Nephron progenitor cell (in vitro differentiated cells): ENCODE data around the gene NOS1.

Experiments used
- DNase-seq: peaks from one replicate; pipeline ENCODE4 v3.0.0; 2021
- H3K27ac Mint-ChIP-seq: 2 replicates; pipeline ENCODE4 v1.8.0; 2021; ENCODE audit warnings: mild to moderate bottlenecking, moderate library complexity, mixed read lengths
- H3K27me3 Mint-ChIP-seq: 2 replicates; pipeline ENCODE4 v1.8.0; 2021; ENCODE audit warnings: mild to moderate bottlenecking, low read depth, mixed read lengths; ENCODE audit not compliant: poor library complexity
- H3K36me3 Mint-ChIP-seq: 2 replicates; pipeline ENCODE4 v1.8.0; 2021; ENCODE audit warnings: low read depth, mixed read lengths
- H3K4me1 Mint-ChIP-seq: 2 replicates; pipeline ENCODE4 v1.8.0; 2021; ENCODE audit warnings: mixed read lengths
- H3K4me3 Mint-ChIP-seq: 2 replicates; pipeline ENCODE4 v1.8.0; 2021; ENCODE audit warnings: mild to moderate bottlenecking, moderate library complexity, mixed read lengths
- H3K9me3 Mint-ChIP-seq: 2 replicates; pipeline ENCODE4 v1.8.0; 2021; ENCODE audit warnings: mild to moderate bottlenecking, moderate library complexity, mixed read lengths
- CTCF ChIP-seq: fragments of 200-600 bp; sonication (generic); IDR thresholded peaks from 2 replicates; pipeline ENCODE4 v1.5.0; 2021; ENCODE audit warnings: antibody characterized with exemption

NOS1 gene

DNA sequence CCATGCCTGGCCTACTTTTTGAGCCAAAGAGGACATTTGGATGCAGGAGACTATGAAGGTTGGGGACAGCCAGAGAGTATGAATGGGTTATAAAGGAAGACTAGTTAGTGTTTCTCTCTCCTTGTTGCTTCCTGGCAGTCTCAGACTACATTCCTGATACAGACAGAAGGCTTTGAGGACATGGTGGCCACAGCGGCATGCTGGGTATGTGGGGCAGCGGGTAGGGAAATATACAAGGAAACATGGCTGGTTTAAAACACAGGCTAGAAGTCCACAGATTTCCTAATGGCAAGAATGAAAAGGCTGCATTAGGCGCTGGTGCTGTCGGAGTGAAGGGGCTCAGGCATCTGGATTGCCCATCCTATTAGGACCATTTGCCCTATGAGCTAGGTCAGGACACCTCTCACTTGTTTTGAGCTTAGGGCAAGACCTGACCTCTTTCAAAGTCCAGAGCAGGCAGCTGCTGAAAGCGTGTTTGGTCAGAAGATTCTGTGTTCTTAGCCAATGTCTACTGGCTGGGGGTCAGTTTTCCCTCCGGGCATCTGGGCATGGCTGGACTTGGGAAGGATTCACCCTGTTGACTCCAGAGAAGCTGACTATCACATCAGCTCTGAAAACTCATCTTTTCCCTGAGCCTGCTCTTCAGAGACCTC, 151.0 kb downstream of the NOS1 start:
- DNase-seq = no peak
- Mint-ChIP-seq H3K27ac (peak overlapping the region; percentile 48), H3K9me3 (no peaks in the 10 kb centered on the region)

DNA sequence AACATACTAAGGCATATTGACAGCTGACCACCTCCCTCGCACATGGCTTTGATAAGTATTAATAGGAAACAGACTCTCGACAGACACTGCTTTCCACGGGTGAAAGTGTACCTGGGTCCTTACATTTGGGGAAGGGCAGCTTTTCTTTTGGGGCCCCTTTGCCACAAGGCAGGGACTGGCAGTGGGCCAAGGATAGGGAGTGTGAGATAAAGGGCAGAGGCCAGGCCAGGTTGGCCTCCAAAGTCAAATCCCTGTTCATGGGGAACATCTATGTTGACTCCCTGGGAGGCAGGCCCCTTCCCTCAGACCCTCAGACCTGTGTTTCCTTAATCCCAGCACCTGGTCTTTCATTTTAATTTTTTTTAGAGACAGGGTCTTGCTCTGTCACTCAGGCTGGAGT, 151.8 kb downstream of the NOS1 start:
- Mint-ChIP-seq H3K27me3 (peaks cover 41% of the 10 kb centered on the region), H3K4me1 (peaks cover 10% of the 10 kb centered on the region), H3K9me3 (no peaks in the 10 kb centered on the region), H3K27ac (no peak overlapping the region), H3K4me3 (no peak overlapping the region), H3K36me3 (no peaks in the 10 kb centered on the region)
- no peak for DNase-seq
- no peak for TF ChIP-seq CTCF

More for the DNA sequence above, 151.0 kb downstream of the NOS1 start:
- Mint-ChIP-seq H3K27me3 (peaks cover 41% of the 10 kb centered on the region), H3K36me3 (no peaks in the 10 kb centered on the region), H3K4me1 (peaks cover 10% of the 10 kb centered on the region), H3K4me3 (no peak overlapping the region)
- no peak for TF ChIP-seq CTCF

GRCh38 chr12:117208811-117209455, 152.5 kb downstream of the NOS1 start:
- peaks cover 10% of the 10 kb centered on the region for H3K4me1 Mint-ChIP-seq
- DNase-seq = no peak
- peaks cover 39% of the 10 kb centered on the region for H3K27me3 Mint-ChIP-seq

GRCh38 chr12:117208206-117208605, 153.2 kb downstream of the NOS1 start:
- Mint-ChIP-seq H3K27me3 (peaks cover 39% of the 10 kb centered on the region), H3K27ac (no peak overlapping the region), H3K9me3 (no peaks in the 10 kb centered on the region), H3K4me1 (peaks cover 8% of the 10 kb centered on the region), H3K36me3 (no peaks in the 10 kb centered on the region), H3K4me3 (no peak overlapping the region)
- DNase-seq = no peak
- no peak for TF ChIP-seq CTCF

More at GRCh38 chr12:117208811-117209455, 152.5 kb downstream of the NOS1 start:
- no peaks in the 10 kb centered on the region for H3K9me3 Mint-ChIP-seq
- TF ChIP-seq CTCF = no peak
- H3K4me3 Mint-ChIP-seq = no peak overlapping the region
- no peaks in the 10 kb centered on the region for H3K36me3 Mint-ChIP-seq
- H3K27ac Mint-ChIP-seq = no peak overlapping the region

GRCh38 chr12:117207675-117208074, 153.8 kb downstream of the NOS1 start:
- no peaks in the 10 kb centered on the region for H3K9me3 Mint-ChIP-seq
- H3K36me3 Mint-ChIP-seq = no peaks in the 10 kb centered on the region
- no peak overlapping the region for H3K4me3 Mint-ChIP-seq
- peaks cover 2% of the 10 kb centered on the region for H3K4me1 Mint-ChIP-seq
- DNase-seq = no peak
- no peak overlapping the region for H3K27ac Mint-ChIP-seq
- H3K27me3 Mint-ChIP-seq = peaks cover 38% of the 10 kb centered on the region
- TF ChIP-seq CTCF = no peak

GRCh38 chr12:117202556-117202955, 158.9 kb downstream of the NOS1 start:
- H3K4me3 Mint-ChIP-seq = no peak overlapping the region
- no peak overlapping the region for H3K27ac Mint-ChIP-seq
- H3K36me3 Mint-ChIP-seq = no peaks in the 10 kb centered on the region
- H3K4me1 Mint-ChIP-seq = no peaks in the 10 kb centered on the region
- no peak for DNase-seq
- H3K27me3 Mint-ChIP-seq = peaks cover 25% of the 10 kb centered on the region
- no peak for TF ChIP-seq CTCF
- H3K9me3 Mint-ChIP-seq = no peaks in the 10 kb centered on the region
